ENCODE data around the gene TRAPPC4. TPM values are rescaled to one million over a fixed set of nuclear protein-coding genes. Genes with fewer than 3 reads are reported as not detected.

Gene TRAPPC4
- total and polyA plus RNA-seq, 2 of the 8 experiments (the other 6 are each of a cell fraction or from before 2014, with no cell fraction given), result 94.3 to 223 TPM

GRCh38 chr11:119049081-119049480 lies 30.5 kb downstream of the TRAPPC4 start:
- H3K36me3 ChIP-seq (ENCODE audit: control insufficient read depth in 2 of 4, insufficient read depth in 4 of 4, low read length in 3 of 4), result peaks cover 57 to 85% (median 80%) of the 10 kb centered on the region in 4 experiments
- no peak overlapping the region for H3K56ac ChIP-seq (replicated peaks; ENCODE audit: insufficient read length, low read depth, low read length)
- no peak overlapping the region for H3K4me3 ChIP-seq (ENCODE audit: extremely low read depth in 1 of 4, insufficient read depth in 2 of 4, low read depth in 3 of 4, low read length in 4 of 4)
- 0 out of 2 replicates have a peak, but pooled peaks cover 5% of the 10 kb centered on the region for H3K79me1 ChIP-seq (ENCODE audit: low read depth, low read length)
- no peaks in the 10 kb centered on the region for H3K27me3 ChIP-seq (replicated peaks in 1 of 4; ENCODE audit: control insufficient read depth in 3 of 4, extremely low read depth in 1 of 4, insufficient read depth in 3 of 4, low read length in 3 of 4)
- H2AK5ac ChIP-seq (ENCODE audit: low read depth, low read length), result no peak overlapping the region
- CTCF ChIA-PET (ENCODE audit: partially characterized antibody), result interaction anchor here (0.6 to 1.4 kb wide), 2 partner anchors 24 to 37 kb away, joined by 3 read pairs; no protein-coding TSS in a partner anchor
- no peak overlapping the region for H3K4me2 ChIP-seq (ENCODE audit: insufficient read depth in 1 of 2, low read depth in 2 of 2, low read length in 2 of 2)
- H3K9ac ChIP-seq (replicated peaks in 1 of 4; ENCODE audit: extremely low read depth in 1 of 4, low read depth in 3 of 4, low read length in 3 of 4), result no peak overlapping the region
- no peak overlapping the region for H4K5ac ChIP-seq (ENCODE audit: insufficient read length, low read depth, low read length)
- no peak for TF ChIP-seq KDM1A (IDR thresholded peaks at IDR 0.05; ENCODE audit: borderline replicate concordance, low read length)
- no peak for TF ChIP-seq KDM4A (IDR thresholded peaks at IDR 0.05; ENCODE audit: low read depth, low read length, severe bottlenecking)
- no peak for TF ChIP-seq SRF (IDR thresholded peaks at IDR 0.05; ENCODE audit: low read depth, low read length)
- TF ChIP-seq BCL11A (IDR thresholded peaks at IDR 0.05; ENCODE audit: low read depth in 2 of 2, low read length in 2 of 2), result no peak
- TF ChIP-seq RFX5 (IDR thresholded peaks at IDR 0.05; ENCODE audit: borderline replicate concordance, low read depth, low read length), result no peak
- TF ChIP-seq CBX8 (IDR thresholded peaks at IDR 0.05; ENCODE audit: borderline replicate concordance, low read depth, low read length), result no peak
- TF ChIP-seq ZNF274 (IDR thresholded peaks at IDR 0.05; ENCODE audit: borderline replicate concordance, extremely low read depth, low read length), result no peak
- no peak for TF ChIP-seq ASH2L (IDR thresholded peaks at IDR 0.05; ENCODE audit: low read length)
- no peak for TF ChIP-seq SIN3A (conservative IDR thresholded peaks at IDR 0.05 in 1 of 2, IDR thresholded peaks at IDR 0.05 in 1 of 2; ENCODE audit: low read depth in 1 of 2, low read length in 2 of 2)
- TF ChIP-seq ATF3 (IDR thresholded peaks at IDR 0.05; ENCODE audit: insufficient read depth, low read depth, low read length), result no peak
- no peak for TF ChIP-seq PHF8 (conservative IDR thresholded peaks at IDR 0.05; ENCODE audit: low read depth, low read length)
- no peak overlapping the region for H2BK15ac ChIP-seq (ENCODE audit: low read length)
- no peak overlapping the region for H3K18ac ChIP-seq (ENCODE audit: extremely low read depth, low read length)
- H3K4me1 ChIP-seq (replicated peaks in 1 of 4; ENCODE audit: control insufficient read depth in 3 of 4, insufficient read depth in 4 of 4, low read length in 3 of 4), result peaks cover 0 to 3% (median 0%) of the 10 kb centered on the region in 4 experiments; a peak in 1 of 7 replicates
- no peak overlapping the region for H3K14ac ChIP-seq (ENCODE audit: insufficient read length)
- H2AFZ ChIP-seq (ENCODE audit: low read length), result no peak overlapping the region
- H3K9me3 ChIP-seq (ENCODE audit: insufficient read depth in 2 of 2, low read depth in 1 of 2, low read length in 1 of 2), result no peaks in the 10 kb centered on the region
- no peaks in the 10 kb centered on the region for H3K79me2 ChIP-seq (ENCODE audit: control insufficient read depth in 1 of 2, insufficient read depth in 2 of 2, low read length in 2 of 2)
- no peak overlapping the region for H2BK120ac ChIP-seq (replicated peaks; ENCODE audit: low read depth, low read length)
- no peak overlapping the region for H3K27ac ChIP-seq (ENCODE audit: low read depth, low read length)
- FAIRE-seq (no peak), DNase-seq (ENCODE audit: low read depth in 1 of 2, low spot score in 2 of 2) (no peak)
- POLR2A ChIA-PET (ENCODE audit: partially characterized antibody), result interaction anchor here (1.2 to 2.2 kb wide), 3 partner anchors 20 to 52 kb away, joined by 4 to 10 read pairs (median 4); partner anchors contain the start of genes RPS25 and TRAPPC4
- no peaks in the 10 kb centered on the region; the same call in 1 of the 2 replicates for H3K23me2 ChIP-seq (ENCODE audit: low read depth, low read length)
- no peak overlapping the region for H2BK12ac ChIP-seq (ENCODE audit: low read depth, low read length)
- H4K20me1 ChIP-seq (replicated peaks in 1 of 2; ENCODE audit: control insufficient read depth in 1 of 2, insufficient read depth in 2 of 2, low read length in 2 of 2), result peaks cover 3 to 29% of the 10 kb centered on the region in 2 experiments
- no peak overlapping the region for H2BK20ac ChIP-seq (ENCODE audit: low read length)
- H3K4ac ChIP-seq (replicated peaks; ENCODE audit: insufficient read length, low read depth, low read length), result no peak overlapping the region
- H3K23ac ChIP-seq (ENCODE audit: insufficient read length), result no peak overlapping the region
- no peak overlapping the region for H2BK5ac ChIP-seq (ENCODE audit: low read depth, low read length)
- H4K8ac ChIP-seq (ENCODE audit: extremely low read depth, insufficient read depth, low read length), result no peak overlapping the region
- WGBS, 2 experiments (ENCODE audit: extremely low coverage in 1 of 2, insufficient coverage in 1 of 2, insufficient read length in 1 of 2, insufficient replicate concordance in 2 of 2, low coverage in 1 of 2, low lambda C conversion rate in 2 of 2, missing lambda C conversion rate in 1 of 2), result 95% methylated on average over 7 of the region's 7 CpGs; no CpG with 5 or more reads in 1 of the 2 experiments
- H4K91ac ChIP-seq (replicated peaks; ENCODE audit: insufficient read length, low read length), result no peak overlapping the region
